ENCODE measurements around the gene CFAP221.

DNA sequence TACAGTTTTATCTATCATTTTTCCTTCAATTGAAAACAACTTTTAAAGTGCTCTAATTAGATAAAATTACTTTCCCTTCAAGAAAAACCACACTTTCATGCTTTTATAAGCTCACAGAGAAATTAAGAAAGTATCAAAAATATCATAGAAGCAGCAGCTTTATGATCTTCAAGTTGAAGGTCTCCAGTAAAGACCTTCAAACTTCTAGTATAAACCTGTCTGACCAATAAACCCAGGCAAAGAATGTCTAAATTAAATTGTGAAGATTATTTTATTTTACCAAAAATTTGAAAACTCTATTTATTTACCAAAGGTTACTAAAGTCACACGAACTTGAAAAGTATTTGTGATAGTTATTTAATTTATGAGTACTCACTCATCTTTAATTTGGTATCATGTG is 10.7 kb upstream of the CFAP221 start:
- TF ChIP-seq, protein P1, sequence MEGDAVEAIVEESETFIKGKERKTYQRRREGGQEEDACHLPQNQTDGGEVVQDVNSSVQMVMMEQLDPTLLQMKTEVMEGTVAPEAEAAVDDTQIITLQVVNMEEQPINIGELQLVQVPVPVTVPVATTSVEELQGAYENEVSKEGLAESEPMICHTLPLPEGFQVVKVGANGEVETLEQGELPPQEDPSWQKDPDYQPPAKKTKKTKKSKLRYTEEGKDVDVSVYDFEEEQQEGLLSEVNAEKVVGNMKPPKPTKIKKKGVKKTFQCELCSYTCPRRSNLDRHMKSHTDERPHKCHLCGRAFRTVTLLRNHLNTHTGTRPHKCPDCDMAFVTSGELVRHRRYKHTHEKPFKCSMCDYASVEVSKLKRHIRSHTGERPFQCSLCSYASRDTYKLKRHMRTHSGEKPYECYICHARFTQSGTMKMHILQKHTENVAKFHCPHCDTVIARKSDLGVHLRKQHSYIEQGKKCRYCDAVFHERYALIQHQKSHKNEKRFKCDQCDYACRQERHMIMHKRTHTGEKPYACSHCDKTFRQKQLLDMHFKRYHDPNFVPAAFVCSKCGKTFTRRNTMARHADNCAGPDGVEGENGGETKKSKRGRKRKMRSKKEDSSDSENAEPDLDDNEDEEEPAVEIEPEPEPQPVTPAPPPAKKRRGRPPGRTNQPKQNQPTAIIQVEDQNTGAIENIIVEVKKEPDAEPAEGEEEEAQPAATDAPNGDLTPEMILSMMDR (IDR thresholded peaks at IDR 0.05), result no peak
- TF ChIP-seq POLR2A (IDR thresholded peaks at IDR 0.05), result no peak

All from body of pancreas (tissue), 4 donors.